Measurements from ENCODE around the gene GNG13. TPM values are rescaled to one million over a fixed set of nuclear protein-coding genes. Genes with fewer than 3 reads are reported as not detected.

Gene GNG13
- total RNA-seq, 1 donor from 2014 or later = not detected

DNA sequence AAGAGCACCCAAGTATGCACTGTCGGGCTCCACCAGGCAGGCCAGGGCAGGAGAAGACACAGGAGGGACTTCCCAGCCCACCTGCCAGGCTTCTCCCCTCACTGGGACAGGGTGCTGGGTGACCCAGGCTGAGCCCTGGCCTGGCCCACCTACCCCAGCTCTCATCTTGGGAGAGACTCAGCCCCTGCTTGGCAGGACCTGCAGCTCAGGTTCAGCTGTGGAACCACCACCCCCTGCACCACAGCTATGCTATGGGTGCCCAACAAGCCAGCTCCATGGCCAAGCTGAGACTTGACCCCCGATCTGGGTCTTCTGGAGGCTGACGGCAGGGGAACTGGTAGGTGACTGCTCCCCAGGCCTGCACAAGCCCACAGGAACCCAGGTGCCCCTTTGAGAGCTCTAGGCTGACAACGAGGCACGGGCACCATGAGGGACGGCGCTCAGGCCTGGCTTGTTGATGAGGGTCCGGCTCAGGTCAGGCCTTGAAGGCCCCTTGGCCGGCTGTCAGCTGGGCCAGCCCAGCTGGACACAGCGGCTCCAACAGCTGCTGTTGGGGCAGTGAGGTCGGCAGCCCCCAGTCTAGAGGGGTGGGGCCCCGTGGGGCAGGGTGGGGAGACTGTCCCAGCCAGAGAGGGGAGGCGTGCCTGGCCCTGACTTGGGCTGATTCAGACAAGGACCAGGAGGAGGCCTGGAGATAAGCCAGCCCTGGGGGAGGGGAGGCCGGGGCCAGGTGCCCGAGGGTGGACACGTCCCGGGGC is 17.0 kb downstream of the GNG13 start:
- H3K4me3 Mint-ChIP-seq = peak overlapping the region; percentile 41
- H3K27ac Mint-ChIP-seq (ENCODE audit: unreplicated experiment) = no peak overlapping the region
- DNase-seq (ENCODE audit: low read depth, low spot score) = no peak
- H3K9me3 Mint-ChIP-seq = no peaks in the 10 kb centered on the region
- no peaks in the 10 kb centered on the region for H3K36me3 Mint-ChIP-seq (ENCODE audit: low read depth)
- H3K4me1 Mint-ChIP-seq = no peaks in the 10 kb centered on the region
- no peaks in the 10 kb centered on the region for H3K27me3 Mint-ChIP-seq (ENCODE audit: low read depth)
- TF ChIP-seq, protein P1, sequence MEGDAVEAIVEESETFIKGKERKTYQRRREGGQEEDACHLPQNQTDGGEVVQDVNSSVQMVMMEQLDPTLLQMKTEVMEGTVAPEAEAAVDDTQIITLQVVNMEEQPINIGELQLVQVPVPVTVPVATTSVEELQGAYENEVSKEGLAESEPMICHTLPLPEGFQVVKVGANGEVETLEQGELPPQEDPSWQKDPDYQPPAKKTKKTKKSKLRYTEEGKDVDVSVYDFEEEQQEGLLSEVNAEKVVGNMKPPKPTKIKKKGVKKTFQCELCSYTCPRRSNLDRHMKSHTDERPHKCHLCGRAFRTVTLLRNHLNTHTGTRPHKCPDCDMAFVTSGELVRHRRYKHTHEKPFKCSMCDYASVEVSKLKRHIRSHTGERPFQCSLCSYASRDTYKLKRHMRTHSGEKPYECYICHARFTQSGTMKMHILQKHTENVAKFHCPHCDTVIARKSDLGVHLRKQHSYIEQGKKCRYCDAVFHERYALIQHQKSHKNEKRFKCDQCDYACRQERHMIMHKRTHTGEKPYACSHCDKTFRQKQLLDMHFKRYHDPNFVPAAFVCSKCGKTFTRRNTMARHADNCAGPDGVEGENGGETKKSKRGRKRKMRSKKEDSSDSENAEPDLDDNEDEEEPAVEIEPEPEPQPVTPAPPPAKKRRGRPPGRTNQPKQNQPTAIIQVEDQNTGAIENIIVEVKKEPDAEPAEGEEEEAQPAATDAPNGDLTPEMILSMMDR (conservative IDR thresholded peaks at IDR 0.05) = no peak

DNA sequence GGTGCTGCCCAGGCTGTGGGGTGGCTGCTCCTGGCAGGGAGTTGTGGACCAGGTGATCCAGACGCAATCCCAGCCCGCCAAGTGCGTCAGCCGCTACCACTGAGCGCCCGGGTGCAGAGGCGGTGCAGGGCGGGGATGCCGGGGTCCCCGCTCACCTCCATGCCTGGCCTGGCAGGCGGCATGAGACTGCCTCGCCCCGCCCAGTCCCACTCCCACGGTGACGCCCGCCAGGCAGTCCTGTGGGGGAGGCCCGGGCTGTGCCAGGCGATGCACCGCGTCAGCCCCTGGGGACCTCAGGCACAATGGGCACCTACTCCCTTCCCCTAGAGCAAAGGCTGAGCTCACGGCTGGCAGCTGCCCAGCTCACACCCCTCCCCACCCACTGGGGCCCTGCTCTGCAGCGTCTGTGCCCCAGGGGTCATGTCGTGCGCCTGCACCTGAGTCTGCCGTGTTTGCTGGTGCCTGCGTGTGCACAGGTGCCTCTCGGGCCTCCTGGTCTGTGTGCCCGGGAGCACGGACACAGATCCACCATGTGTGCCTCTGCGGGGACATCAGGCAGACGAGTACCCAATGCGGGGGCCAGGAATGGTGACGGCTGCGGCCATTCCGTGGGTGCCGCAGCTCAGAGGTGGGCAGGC is 17.6 kb downstream of the GNG13 start:
- TF ChIP-seq, protein P1 (conservative IDR thresholded peaks at IDR 0.05) = no peak
- H3K4me3 Mint-ChIP-seq = peak overlapping the region; percentile 41
- no peaks in the 10 kb centered on the region for H3K36me3 Mint-ChIP-seq (ENCODE audit: low read depth)
- no peak overlapping the region for H3K27ac Mint-ChIP-seq (ENCODE audit: unreplicated experiment)
- no peak for DNase-seq (ENCODE audit: low read depth, low spot score)
- H3K9me3 Mint-ChIP-seq = no peaks in the 10 kb centered on the region
- H3K4me1 Mint-ChIP-seq = no peaks in the 10 kb centered on the region
- H3K27me3 Mint-ChIP-seq (ENCODE audit: low read depth) = no peaks in the 10 kb centered on the region

DNA sequence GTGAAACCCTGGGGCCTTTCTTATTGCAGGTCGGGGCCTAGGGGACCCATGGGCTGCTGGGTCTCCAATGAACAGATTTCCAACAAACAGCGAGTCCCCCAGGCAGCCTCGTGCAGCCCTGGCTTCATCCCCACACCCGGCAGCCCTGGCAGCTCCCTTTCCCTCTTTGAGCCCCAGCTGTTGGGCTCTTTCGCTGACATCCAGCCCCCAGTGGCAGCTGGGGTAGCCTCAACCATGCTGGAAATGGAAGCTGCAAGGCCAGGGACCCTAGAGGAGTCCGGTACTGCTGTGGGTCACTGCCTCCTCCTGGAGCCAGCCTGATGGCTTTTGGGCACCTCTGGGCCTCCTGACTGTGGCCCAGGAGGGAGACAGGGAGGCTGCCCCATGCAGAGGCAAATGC is 18.3 kb downstream of the GNG13 start:
- no peaks in the 10 kb centered on the region for H3K9me3 Mint-ChIP-seq
- no peaks in the 10 kb centered on the region for H3K36me3 Mint-ChIP-seq (ENCODE audit: low read depth)
- H3K27me3 Mint-ChIP-seq (ENCODE audit: low read depth) = no peaks in the 10 kb centered on the region
- TF ChIP-seq, protein P1 (conservative IDR thresholded peaks at IDR 0.05) = no peak
- H3K4me1 Mint-ChIP-seq = no peaks in the 10 kb centered on the region
- H3K27ac Mint-ChIP-seq (ENCODE audit: unreplicated experiment) = no peak overlapping the region
- H3K4me3 Mint-ChIP-seq = no peak overlapping the region
- DNase-seq (ENCODE audit: low read depth, low spot score) = no peak

DNA sequence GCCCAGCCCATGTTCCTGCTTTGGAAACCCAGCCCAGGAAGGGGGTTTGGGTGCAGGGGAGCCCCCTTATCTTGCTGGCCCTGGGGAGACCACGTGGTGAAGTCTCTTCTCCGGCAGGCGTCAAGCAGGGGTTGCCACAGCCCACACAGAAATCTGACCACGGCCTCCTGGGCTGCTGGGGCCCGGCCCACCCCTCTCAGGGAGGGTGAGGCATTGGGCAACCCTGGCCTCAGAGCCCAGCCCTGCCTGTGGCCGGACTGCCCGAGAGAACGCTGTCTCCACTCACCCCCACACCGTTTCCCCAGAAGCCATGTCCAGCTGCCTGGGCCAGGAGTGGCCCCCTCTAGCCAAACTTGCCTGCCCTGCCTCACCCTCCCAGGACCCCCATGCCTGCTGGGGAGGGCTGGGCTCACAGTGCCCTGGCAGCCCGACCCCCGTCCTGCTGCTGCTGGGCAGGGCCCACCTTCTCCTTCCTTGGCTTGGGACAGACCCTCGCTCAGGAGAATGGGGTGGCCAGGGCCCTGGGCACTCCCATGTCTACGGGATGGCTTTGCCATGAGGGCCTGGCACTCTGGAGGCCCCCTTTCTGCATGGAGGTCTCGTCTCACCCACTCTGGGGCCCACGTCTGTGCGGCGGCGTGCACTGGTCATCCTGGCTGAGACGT is 19.1 kb downstream of the GNG13 start:
- Mint-ChIP-seq H3K36me3 (ENCODE audit: low read depth) (no peaks in the 10 kb centered on the region), H3K9me3 (no peaks in the 10 kb centered on the region), H3K4me1 (no peaks in the 10 kb centered on the region), H3K27ac (ENCODE audit: unreplicated experiment) (no peak overlapping the region), H3K4me3 (no peak overlapping the region), H3K27me3 (ENCODE audit: low read depth) (no peaks in the 10 kb centered on the region)
- TF ChIP-seq, protein P1 (conservative IDR thresholded peaks at IDR 0.05) = no peak
- no peak for DNase-seq (ENCODE audit: low read depth, low spot score)

DNA sequence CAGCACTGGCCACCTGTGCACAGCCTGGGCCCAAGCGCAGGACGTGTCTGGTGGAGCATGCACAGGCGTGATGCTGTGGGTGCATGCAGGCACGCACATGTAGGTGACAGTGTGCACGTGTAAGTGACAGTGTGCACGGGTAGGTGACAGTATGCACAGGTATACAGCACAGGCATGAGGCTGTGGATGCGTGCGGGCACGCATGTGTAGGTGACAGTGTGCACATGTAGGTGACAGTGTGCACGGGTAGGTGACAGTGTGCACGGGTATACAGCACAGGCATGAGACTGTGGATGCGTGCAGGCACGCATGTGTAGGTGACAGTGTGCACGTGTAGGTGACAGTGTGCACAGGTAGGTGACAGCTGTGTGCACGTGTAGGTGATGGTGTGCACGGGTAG is 20.2 kb downstream of the GNG13 start:
- H3K4me3 Mint-ChIP-seq = no peak overlapping the region
- no peaks in the 10 kb centered on the region for H3K36me3 Mint-ChIP-seq (ENCODE audit: low read depth)
- no peak for DNase-seq (ENCODE audit: low read depth, low spot score)
- H3K4me1 Mint-ChIP-seq = no peaks in the 10 kb centered on the region
- H3K9me3 Mint-ChIP-seq = no peaks in the 10 kb centered on the region
- no peak overlapping the region for H3K27ac Mint-ChIP-seq (ENCODE audit: unreplicated experiment)
- TF ChIP-seq, protein P1 (conservative IDR thresholded peaks at IDR 0.05) = no peak
- H3K27me3 Mint-ChIP-seq (ENCODE audit: low read depth) = no peaks in the 10 kb centered on the region
